Neuron (in vitro differentiated cells): ENCODE measurements around the gene ZFP3.
"Not testable (repeated sequence)": the region's sequence is repeated elsewhere in the genome, so short reads cannot be mapped to it uniquely, and the experiment has no call there.

Experiments
- H2AFZ ChIP-seq: one replicate; pipeline ENCODE4 v1.6.1; 2013; ENCODE audit warnings: low read depth, mild to moderate bottlenecking, inconsistent platforms, low read length, moderate library complexity
- H3K27me3 ChIP-seq: one replicate; pipeline ENCODE4 v1.6.1; 2013; ENCODE audit warnings: low read length; ENCODE audit not compliant: insufficient read depth
- H3K36me3 ChIP-seq: one replicate; pipeline ENCODE4 v1.6.1; 2013; ENCODE audit warnings: low read length; ENCODE audit not compliant: insufficient read depth
- H3K4me1 ChIP-seq: one replicate; pipeline ENCODE4 v1.6.1; 2013; ENCODE audit warnings: low read length; ENCODE audit not compliant: insufficient read depth
- H3K4me3 ChIP-seq: 2 replicates; pipeline ENCODE4 v1.5.1; 2013; ENCODE audit warnings: mild to moderate bottlenecking, low read length, moderate library complexity
- H3K9me3 ChIP-seq: one replicate; pipeline ENCODE4 v1.6.1; 2013; ENCODE audit warnings: low read length

ZFP3 gene

GRCh38 chr17:5078106-5079028 lies at the start of gene ZFP3:
TSS of gene ZFP3 (plus strand) at chr17:5078467. CDS start at chr17:5091505, 13,038 bp downstream.
- Histone ChIP-seq H3K4me3 (no peak within 1 kb of the TSS), H3K36me3 (no peaks in the 10 kb centered on the region), H3K4me1 (no peaks in the 10 kb centered on the region), H3K27me3 (no peaks in the 10 kb centered on the region), H2AFZ (no peak within 1 kb of the TSS), H3K9me3 (peaks cover 7% of the 10 kb centered on the region)

- H3K4me1 ChIP-seq, H3K4me3 ChIP-seq, H3K27me3 ChIP-seq, H3K9me3 ChIP-seq, H3K36me3 ChIP-seq, H2AFZ ChIP-seq: not testable (repeated sequence)
Measured at GRCh38 chr17:5030168-5030567, 48.1 kb upstream of the ZFP3 start.

GRCh38 chr17:5031365-5032082 lies 46.7 kb upstream of the ZFP3 start:
- Histone ChIP-seq H3K27me3 (peaks cover 7% of the 10 kb centered on the region), H3K9me3 (no peaks in the 10 kb centered on the region), H3K4me1 (no peaks in the 10 kb centered on the region), H2AFZ (peak overlapping the region; percentile 55), H3K36me3 (no peaks in the 10 kb centered on the region), H3K4me3 (peak overlapping the region; percentile 41)

- Histone ChIP-seq H3K9me3 (no peaks in the 10 kb centered on the region), H3K36me3 (no peaks in the 10 kb centered on the region), H3K4me3 (no peak overlapping the region), H3K27me3 (peaks cover 7% of the 10 kb centered on the region), H3K4me1 (no peaks in the 10 kb centered on the region), H2AFZ (no peak overlapping the region)
Measured at GRCh38 chr17:5032865-5033264, 45.4 kb upstream of the ZFP3 start.

GRCh38 chr17:5033352-5034015 lies 44.8 kb upstream of the ZFP3 start:
- H3K4me3 ChIP-seq = no peak overlapping the region
- H3K4me1 ChIP-seq = no peaks in the 10 kb centered on the region
- H3K27me3 ChIP-seq = peaks cover 7% of the 10 kb centered on the region
- H3K36me3 ChIP-seq = no peaks in the 10 kb centered on the region
- no peaks in the 10 kb centered on the region for H3K9me3 ChIP-seq
- H2AFZ ChIP-seq = no peak overlapping the region

GRCh38 chr17:5034063-5034462 lies 44.2 kb upstream of the ZFP3 start:
- peaks cover 7% of the 10 kb centered on the region for H3K27me3 ChIP-seq
- H3K4me1 ChIP-seq = no peaks in the 10 kb centered on the region
- H2AFZ ChIP-seq = no peak overlapping the region
- H3K9me3 ChIP-seq = no peaks in the 10 kb centered on the region
- H3K4me3 ChIP-seq = no peak overlapping the region
- H3K36me3 ChIP-seq = no peaks in the 10 kb centered on the region

- H3K4me3 ChIP-seq = no peak overlapping the region
- H3K27me3 ChIP-seq = peaks cover 7% of the 10 kb centered on the region
- no peaks in the 10 kb centered on the region for H3K4me1 ChIP-seq
- no peaks in the 10 kb centered on the region for H3K9me3 ChIP-seq
- H3K36me3 ChIP-seq = no peaks in the 10 kb centered on the region
- H2AFZ ChIP-seq = no peak overlapping the region
Measured at GRCh38 chr17:5034651-5035050, 43.6 kb upstream of the ZFP3 start.

GRCh38 chr17:5035315-5035714 lies 43.0 kb upstream of the ZFP3 start, which contains the start of gene SLC52A1:
TSS of gene SLC52A1 (minus strand) at chr17:5035426. CDS start at chr17:5034606, 820 bp downstream.
- H3K4me1 ChIP-seq = no peaks in the 10 kb centered on the region
- H3K36me3 ChIP-seq = no peaks in the 10 kb centered on the region
- H3K4me3 ChIP-seq = no peak within 1 kb of the TSS
- H2AFZ ChIP-seq = no peak within 1 kb of the TSS
- H3K27me3 ChIP-seq = peaks cover 7% of the 10 kb centered on the region
- H3K9me3 ChIP-seq = no peaks in the 10 kb centered on the region

- no peaks in the 10 kb centered on the region for H3K4me1 ChIP-seq
- H3K36me3 ChIP-seq = no peaks in the 10 kb centered on the region
- H3K9me3 ChIP-seq = peaks cover 4% of the 10 kb centered on the region
- no peaks in the 10 kb centered on the region for H3K27me3 ChIP-seq
- H3K4me3 ChIP-seq = no peak overlapping the region
- no peak overlapping the region for H2AFZ ChIP-seq
Measured at GRCh38 chr17:5042157-5043022, 35.9 kb upstream of the ZFP3 start.

- no peaks in the 10 kb centered on the region for H3K36me3 ChIP-seq
- no peak overlapping the region for H3K4me3 ChIP-seq
- H3K4me1 ChIP-seq = no peaks in the 10 kb centered on the region
Measured at GRCh38 chr17:5043524-5043923, 34.7 kb upstream of the ZFP3 start.

GRCh38 chr17:5044630-5045029 lies 33.6 kb upstream of the ZFP3 start:
- H3K9me3 ChIP-seq = peaks cover 4% of the 10 kb centered on the region
- no peaks in the 10 kb centered on the region for H3K36me3 ChIP-seq
- no peaks in the 10 kb centered on the region for H3K27me3 ChIP-seq
- H3K4me3 ChIP-seq = no peak overlapping the region
- no peak overlapping the region for H2AFZ ChIP-seq
- H3K4me1 ChIP-seq = no peaks in the 10 kb centered on the region

More at GRCh38 chr17:5043524-5043923, 34.7 kb upstream of the ZFP3 start:
- Histone ChIP-seq H2AFZ (no peak overlapping the region), H3K27me3 (no peaks in the 10 kb centered on the region), H3K9me3 (peaks cover 4% of the 10 kb centered on the region)

GRCh38 chr17:5045496-5045895 lies 32.8 kb upstream of the ZFP3 start:
- H3K4me1 ChIP-seq = peaks cover 4% of the 10 kb centered on the region
- no peak overlapping the region for H2AFZ ChIP-seq
- H3K9me3 ChIP-seq = peaks cover 4% of the 10 kb centered on the region
- H3K4me3 ChIP-seq = no peak overlapping the region
- no peaks in the 10 kb centered on the region for H3K27me3 ChIP-seq
- no peaks in the 10 kb centered on the region for H3K36me3 ChIP-seq
